H1 (cell line): ENCODE measurements around the gene VASP. TPM values are rescaled to one million over a fixed set of nuclear protein-coding genes. Genes with fewer than 3 reads are reported as not detected.

Experiments used
- CHD7 ChIP-seq: fragments of 300-600 bp; sonication (generic); IDR thresholded peaks from 2 replicates; pipeline ENCODE4 v1.7.1; 2012; ENCODE audit warnings: low read length, moderate library complexity, mild to moderate bottlenecking, inconsistent platforms; ENCODE audit not compliant: insufficient replicate concordance
- CTCF ChIP-seq, 3 experiments: IDR thresholded peaks; 1 replicate in 2 of 3; 2 replicates in 1 of 3; pipeline versions ENCODE4 v1.5.1 to v1.6.1; 2011; ENCODE audit warnings: low read length in 3 of 3, mild to moderate bottlenecking in 3 of 3, inconsistent platforms in 2 of 3, low read depth in 1 of 3, moderate library complexity in 1 of 3; ENCODE audit not compliant: insufficient read depth in 1 of 3; ENCODE audit errors: control extremely low read depth in 1 of 3
- JUN ChIP-seq: IDR thresholded peaks from 2 replicates; pipeline ENCODE4 v1.6.1; 2011; ENCODE audit warnings: low read depth, mild to moderate bottlenecking, improper control_type of control experiment, low read length
- KDM1A ChIP-seq: fragments of 200-600, 300-600 bp; sonication (generic); IDR thresholded peaks from 2 replicates; pipeline ENCODE4 v1.7.1; 2016; ENCODE audit warnings: mild to moderate bottlenecking, low read length, borderline replicate concordance
- POLR2A ChIP-seq, 2 experiments: IDR thresholded peaks; 1 replicate in 1 of 2; 2 replicates in 1 of 2; pipeline ENCODE4 v1.6.1; 2011; ENCODE audit warnings: low read depth in 2 of 2, low read length in 2 of 2, mild to moderate bottlenecking in 2 of 2; ENCODE audit errors: control extremely low read depth in 1 of 2
- SAP30 ChIP-seq: fragments of 300-600 bp; sonication (generic); IDR thresholded peaks from 2 replicates; pipeline ENCODE4 v1.7.1; 2012; ENCODE audit warnings: low read length, moderate library complexity, mild to moderate bottlenecking, inconsistent platforms; ENCODE audit not compliant: insufficient read depth, insufficient replicate concordance
- TAF1 ChIP-seq: IDR thresholded peaks from 2 replicates; pipeline ENCODE4 v1.6.1; 2011; ENCODE audit warnings: mild to moderate bottlenecking, low read depth, low read length
- YY1 ChIP-seq: IDR thresholded peaks from 2 replicates; pipeline ENCODE4 v1.6.1; 2011; ENCODE audit warnings: low read depth, mild to moderate bottlenecking, low read length
- polyA plus RNA-seq, 7 experiments: library from polyadenylated mRNA; depleted of rRNA in 3 of 7; stranded (reverse) in 5 of 7; unstranded in 2 of 7; fragments of >200 nt in 5 of 7; fragments of 200-250 nt in 2 of 7; gene quantifications; 1 replicate in 5 of 7; 2 replicates in 1 of 7; 4 replicates in 1 of 7; pipeline versions ENCODE4 v1.2.1 to v1.2.3, GENCODE V29; 2011 to 2013; ENCODE audit warnings: missing spikeins in 2 of 7, mixed read lengths in 2 of 7
- total RNA-seq: library from RNA; stranded (reverse); fragmentation: NEBNext Ultra II Directional; extraction: Animal tissue kit (Norgen Biotek cat#: 25700); gene quantifications from 2 replicates; pipeline ENCODE4 v1.2.1, GENCODE V29; 2021

Gene VASP
- total and polyA plus RNA-seq, 2 of the 8 experiments (the other 6 are each of a cell fraction or from before 2014, with no cell fraction given) = 89.7 to 135 TPM

- TF ChIP-seq SAP30 (no peak), CTCF (IDR thresholded peaks at IDR 0.05; ENCODE audit: control extremely low read depth in 1 of 3, insufficient read depth in 1 of 3, low read depth in 1 of 3, low read length in 3 of 3) (no peak), POLR2A (IDR thresholded peaks at IDR 0.05; ENCODE audit: control extremely low read depth in 1 of 2, low read depth in 2 of 2, low read length in 2 of 2) (no peak), KDM1A (no peak), TAF1 (no peak), CHD7 (no peak), YY1 (no peak), JUN (no peak)
- TF ChIP-seq, all 59 proteins: peak for 0
Measured at GRCh38 chr19:45494261-45494916, 12.9 kb upstream of the VASP start (continued).
